Measurements from ENCODE around the gene CIDEA. TPM values are rescaled to one million over a fixed set of nuclear protein-coding genes. Genes with fewer than 3 reads are reported as not detected.

Gene CIDEA
- total and polyA plus RNA-seq, 9 of the 15 experiments (the other 6 are each of a cell fraction or from before 2014, with no cell fraction given) = not detected

DNA sequence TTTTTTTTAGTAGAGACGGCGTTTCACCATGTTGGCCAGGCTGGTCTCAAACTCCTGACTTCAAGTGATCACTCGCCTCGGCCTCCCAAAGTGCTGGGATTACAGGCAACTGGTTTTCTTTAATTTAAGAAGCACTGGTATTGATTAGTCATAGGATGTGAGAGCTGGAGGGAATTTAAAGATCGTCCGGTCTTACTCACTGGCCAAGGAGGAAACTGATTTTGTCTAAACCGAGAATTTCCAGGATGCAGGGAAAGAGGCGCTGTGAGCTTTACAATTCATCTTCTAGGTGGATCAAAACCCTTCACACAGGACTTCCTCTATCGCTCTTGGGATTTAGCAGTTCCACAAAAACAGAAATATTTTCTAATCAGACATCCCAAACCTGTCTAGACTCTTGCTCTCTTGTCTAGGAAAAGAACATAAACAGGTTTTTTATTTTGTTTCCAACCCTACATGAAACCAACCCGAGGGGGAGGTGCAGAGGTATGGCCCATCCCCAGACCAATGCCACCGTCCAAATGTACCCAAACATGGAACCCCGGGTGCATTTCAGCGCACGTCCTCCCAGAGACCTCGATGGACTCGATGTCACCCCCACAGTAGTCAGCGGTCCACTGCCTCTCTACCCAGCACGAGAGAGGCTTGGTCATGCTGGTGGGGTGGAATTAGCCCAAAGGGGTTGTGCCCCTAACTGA is 41.4 kb downstream of the CIDEA start (continued):
- TF ChIP-seq, protein P1, sequence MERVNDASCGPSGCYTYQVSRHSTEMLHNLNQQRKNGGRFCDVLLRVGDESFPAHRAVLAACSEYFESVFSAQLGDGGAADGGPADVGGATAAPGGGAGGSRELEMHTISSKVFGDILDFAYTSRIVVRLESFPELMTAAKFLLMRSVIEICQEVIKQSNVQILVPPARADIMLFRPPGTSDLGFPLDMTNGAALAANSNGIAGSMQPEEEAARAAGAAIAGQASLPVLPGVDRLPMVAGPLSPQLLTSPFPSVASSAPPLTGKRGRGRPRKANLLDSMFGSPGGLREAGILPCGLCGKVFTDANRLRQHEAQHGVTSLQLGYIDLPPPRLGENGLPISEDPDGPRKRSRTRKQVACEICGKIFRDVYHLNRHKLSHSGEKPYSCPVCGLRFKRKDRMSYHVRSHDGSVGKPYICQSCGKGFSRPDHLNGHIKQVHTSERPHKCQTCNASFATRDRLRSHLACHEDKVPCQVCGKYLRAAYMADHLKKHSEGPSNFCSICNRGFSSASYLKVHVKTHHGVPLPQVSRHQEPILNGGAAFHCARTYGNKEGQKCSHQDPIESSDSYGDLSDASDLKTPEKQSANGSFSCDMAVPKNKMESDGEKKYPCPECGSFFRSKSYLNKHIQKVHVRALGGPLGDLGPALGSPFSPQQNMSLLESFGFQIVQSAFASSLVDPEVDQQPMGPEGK (CRISPR knock-in tag; IDR thresholded peaks at IDR 0.05; ENCODE audit: borderline replicate concordance) = no peak
- TF ChIP-seq ZZZ3 (IDR thresholded peaks at IDR 0.05) = no peak
- TF ChIP-seq, protein P2, sequence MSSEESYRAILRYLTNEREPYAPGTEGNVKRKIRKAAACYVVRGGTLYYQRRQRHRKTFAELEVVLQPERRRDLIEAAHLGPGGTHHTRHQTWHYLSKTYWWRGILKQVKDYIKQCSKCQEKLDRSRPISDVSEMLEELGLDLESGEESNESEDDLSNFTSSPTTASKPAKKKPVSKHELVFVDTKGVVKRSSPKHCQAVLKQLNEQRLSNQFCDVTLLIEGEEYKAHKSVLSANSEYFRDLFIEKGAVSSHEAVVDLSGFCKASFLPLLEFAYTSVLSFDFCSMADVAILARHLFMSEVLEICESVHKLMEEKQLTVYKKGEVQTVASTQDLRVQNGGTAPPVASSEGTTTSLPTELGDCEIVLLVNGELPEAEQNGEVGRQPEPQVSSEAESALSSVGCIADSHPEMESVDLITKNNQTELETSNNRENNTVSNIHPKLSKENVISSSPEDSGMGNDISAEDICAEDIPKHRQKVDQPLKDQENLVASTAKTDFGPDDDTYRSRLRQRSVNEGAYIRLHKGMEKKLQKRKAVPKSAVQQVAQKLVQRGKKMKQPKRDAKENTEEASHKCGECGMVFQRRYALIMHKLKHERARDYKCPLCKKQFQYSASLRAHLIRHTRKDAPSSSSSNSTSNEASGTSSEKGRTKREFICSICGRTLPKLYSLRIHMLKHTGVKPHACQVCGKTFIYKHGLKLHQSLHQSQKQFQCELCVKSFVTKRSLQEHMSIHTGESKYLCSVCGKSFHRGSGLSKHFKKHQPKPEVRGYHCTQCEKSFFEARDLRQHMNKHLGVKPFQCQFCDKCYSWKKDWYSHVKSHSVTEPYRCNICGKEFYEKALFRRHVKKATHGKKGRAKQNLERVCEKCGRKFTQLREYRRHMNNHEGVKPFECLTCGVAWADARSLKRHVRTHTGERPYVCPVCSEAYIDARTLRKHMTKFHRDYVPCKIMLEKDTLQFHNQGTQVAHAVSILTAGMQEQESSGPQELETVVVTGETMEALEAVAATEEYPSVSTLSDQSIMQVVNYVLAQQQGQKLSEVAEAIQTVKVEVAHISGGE (CRISPR knock-in tag; IDR thresholded peaks at IDR 0.05) = peak in 1 of 3 experiments; percentile 30; a peak in 1 of 6 replicates
- no peak for TF ChIP-seq ZNF507 (tag; conservative IDR thresholded peaks at IDR 0.05)
- TF ChIP-seq ZNF436 (CRISPR knock-in tag; IDR thresholded peaks at IDR 0.05) = no peak
- TF ChIP-seq, protein P3, sequence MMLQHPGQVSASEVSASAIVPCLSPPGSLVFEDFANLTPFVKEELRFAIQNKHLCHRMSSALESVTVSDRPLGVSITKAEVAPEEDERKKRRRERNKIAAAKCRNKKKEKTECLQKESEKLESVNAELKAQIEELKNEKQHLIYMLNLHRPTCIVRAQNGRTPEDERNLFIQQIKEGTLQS (IDR thresholded peaks at IDR 0.05) = no peak
- TF ChIP-seq, protein P3 (CRISPR knock-in tag; conservative IDR thresholded peaks at IDR 0.05) = no peak
- TF ChIP-seq, protein P4, sequence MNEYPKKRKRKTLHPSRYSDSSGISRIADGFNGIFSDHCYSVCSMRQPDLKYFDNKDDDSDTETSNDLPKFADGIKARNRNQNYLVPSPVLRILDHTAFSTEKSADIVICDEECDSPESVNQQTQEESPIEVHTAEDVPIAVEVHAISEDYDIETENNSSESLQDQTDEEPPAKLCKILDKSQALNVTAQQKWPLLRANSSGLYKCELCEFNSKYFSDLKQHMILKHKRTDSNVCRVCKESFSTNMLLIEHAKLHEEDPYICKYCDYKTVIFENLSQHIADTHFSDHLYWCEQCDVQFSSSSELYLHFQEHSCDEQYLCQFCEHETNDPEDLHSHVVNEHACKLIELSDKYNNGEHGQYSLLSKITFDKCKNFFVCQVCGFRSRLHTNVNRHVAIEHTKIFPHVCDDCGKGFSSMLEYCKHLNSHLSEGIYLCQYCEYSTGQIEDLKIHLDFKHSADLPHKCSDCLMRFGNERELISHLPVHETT (CRISPR knock-in tag; conservative IDR thresholded peaks at IDR 0.05 in 1 of 2, IDR thresholded peaks at IDR 0.05 in 1 of 2) = no peak
- no peak for TF ChIP-seq ZNF41 (CRISPR knock-in tag; conservative IDR thresholded peaks at IDR 0.05)
- TF ChIP-seq, protein P5, sequence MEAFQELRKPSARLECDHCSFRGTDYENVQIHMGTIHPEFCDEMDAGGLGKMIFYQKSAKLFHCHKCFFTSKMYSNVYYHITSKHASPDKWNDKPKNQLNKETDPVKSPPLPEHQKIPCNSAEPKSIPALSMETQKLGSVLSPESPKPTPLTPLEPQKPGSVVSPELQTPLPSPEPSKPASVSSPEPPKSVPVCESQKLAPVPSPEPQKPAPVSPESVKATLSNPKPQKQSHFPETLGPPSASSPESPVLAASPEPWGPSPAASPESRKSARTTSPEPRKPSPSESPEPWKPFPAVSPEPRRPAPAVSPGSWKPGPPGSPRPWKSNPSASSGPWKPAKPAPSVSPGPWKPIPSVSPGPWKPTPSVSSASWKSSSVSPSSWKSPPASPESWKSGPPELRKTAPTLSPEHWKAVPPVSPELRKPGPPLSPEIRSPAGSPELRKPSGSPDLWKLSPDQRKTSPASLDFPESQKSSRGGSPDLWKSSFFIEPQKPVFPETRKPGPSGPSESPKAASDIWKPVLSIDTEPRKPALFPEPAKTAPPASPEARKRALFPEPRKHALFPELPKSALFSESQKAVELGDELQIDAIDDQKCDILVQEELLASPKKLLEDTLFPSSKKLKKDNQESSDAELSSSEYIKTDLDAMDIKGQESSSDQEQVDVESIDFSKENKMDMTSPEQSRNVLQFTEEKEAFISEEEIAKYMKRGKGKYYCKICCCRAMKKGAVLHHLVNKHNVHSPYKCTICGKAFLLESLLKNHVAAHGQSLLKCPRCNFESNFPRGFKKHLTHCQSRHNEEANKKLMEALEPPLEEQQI (IDR thresholded peaks at IDR 0.05) = no peak

Measured in K562 (cell line).